ENCODE data around the gene TMEM245. TPM values are rescaled to one million over a fixed set of nuclear protein-coding genes. Genes with fewer than 3 reads are reported as not detected.

The TMEM245 gene
- total and polyA plus RNA-seq, 10 of the 15 experiments (the other 5 are each of a cell fraction or from before 2014, with no cell fraction given): 7.4 to 36.1 (median 19.0) TPM

- TF ChIP-seq ZBTB40 (IDR thresholded peaks at IDR 0.05; ENCODE audit: borderline replicate concordance): no peak
- TF ChIP-seq TCF7 (IDR thresholded peaks at IDR 0.05; ENCODE audit: borderline replicate concordance): no peak
- TF ChIP-seq, protein P1, sequence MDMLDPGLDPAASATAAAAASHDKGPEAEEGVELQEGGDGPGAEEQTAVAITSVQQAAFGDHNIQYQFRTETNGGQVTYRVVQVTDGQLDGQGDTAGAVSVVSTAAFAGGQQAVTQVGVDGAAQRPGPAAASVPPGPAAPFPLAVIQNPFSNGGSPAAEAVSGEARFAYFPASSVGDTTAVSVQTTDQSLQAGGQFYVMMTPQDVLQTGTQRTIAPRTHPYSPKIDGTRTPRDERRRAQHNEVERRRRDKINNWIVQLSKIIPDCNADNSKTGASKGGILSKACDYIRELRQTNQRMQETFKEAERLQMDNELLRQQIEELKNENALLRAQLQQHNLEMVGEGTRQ (IDR thresholded peaks at IDR 0.05; ENCODE audit: borderline replicate concordance, low read depth, low read length): no peak
- no peak for TF ChIP-seq SUZ12 (IDR thresholded peaks at IDR 0.05; ENCODE audit: unreplicated experiment)
- TF ChIP-seq SRF (IDR thresholded peaks at IDR 0.05; ENCODE audit: low read depth in 2 of 2, low read length in 2 of 2): no peak
- TF ChIP-seq, protein P2, sequence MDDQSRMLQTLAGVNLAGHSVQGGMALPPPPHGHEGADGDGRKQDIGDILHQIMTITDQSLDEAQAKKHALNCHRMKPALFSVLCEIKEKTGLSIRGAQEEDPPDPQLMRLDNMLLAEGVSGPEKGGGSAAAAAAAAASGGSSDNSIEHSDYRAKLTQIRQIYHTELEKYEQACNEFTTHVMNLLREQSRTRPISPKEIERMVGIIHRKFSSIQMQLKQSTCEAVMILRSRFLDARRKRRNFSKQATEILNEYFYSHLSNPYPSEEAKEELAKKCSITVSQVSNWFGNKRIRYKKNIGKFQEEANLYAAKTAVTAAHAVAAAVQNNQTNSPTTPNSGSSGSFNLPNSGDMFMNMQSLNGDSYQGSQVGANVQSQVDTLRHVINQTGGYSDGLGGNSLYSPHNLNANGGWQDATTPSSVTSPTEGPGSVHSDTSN (IDR thresholded peaks at IDR 0.05; ENCODE audit: insufficient replicate concordance, low read depth, low read length): no peak
- TF ChIP-seq RUNX3 (IDR thresholded peaks at IDR 0.05; ENCODE audit: low read length): peak; percentile 90
- TF ChIP-seq JUNB (IDR thresholded peaks at IDR 0.05): peak; percentile 91
- TF ChIP-seq TCF3 (IDR thresholded peaks at IDR 0.05; ENCODE audit: borderline replicate concordance, insufficient read depth, low read depth, low read length): no peak
- TF ChIP-seq MAX (IDR thresholded peaks at IDR 0.05; ENCODE audit: low read depth, low read length): no peak
- 0 out of 4 replicates have a peak, but pooled peaks of 1 of the 2 experiments have one; percentile 22 for TF ChIP-seq EP300 (IDR thresholded peaks at IDR 0.05; ENCODE audit: borderline replicate concordance in 1 of 2, control insufficient read depth in 1 of 2, low read depth in 2 of 2, low read length in 2 of 2)
- no peak for TF ChIP-seq RAD21 (IDR thresholded peaks at IDR 0.05; ENCODE audit: insufficient read depth, low read depth, low read length)
- TF ChIP-seq ZNF622 (IDR thresholded peaks at IDR 0.05): no peak
- TF ChIP-seq, protein P3, sequence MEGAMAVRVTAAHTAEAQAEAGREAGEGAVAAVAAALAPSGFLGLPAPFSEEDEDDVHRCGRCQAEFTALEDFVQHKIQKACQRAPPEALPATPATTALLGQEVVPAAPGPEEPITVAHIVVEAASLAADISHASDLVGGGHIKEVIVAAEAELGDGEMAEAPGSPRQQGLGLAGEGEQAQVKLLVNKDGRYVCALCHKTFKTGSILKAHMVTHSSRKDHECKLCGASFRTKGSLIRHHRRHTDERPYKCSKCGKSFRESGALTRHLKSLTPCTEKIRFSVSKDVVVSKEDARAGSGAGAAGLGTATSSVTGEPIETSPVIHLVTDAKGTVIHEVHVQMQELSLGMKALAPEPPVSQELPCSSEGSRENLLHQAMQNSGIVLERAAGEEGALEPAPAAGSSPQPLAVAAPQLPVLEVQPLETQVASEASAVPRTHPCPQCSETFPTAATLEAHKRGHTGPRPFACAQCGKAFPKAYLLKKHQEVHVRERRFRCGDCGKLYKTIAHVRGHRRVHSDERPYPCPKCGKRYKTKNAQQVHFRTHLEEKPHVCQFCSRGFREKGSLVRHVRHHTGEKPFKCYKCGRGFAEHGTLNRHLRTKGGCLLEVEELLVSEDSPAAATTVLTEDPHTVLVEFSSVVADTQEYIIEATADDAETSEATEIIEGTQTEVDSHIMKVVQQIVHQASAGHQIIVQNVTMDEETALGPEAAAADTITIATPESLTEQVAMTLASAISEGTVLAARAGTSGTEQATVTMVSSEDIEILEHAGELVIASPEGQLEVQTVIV (IDR thresholded peaks at IDR 0.05; ENCODE audit: borderline replicate concordance, partially characterized antibody): no peak
- TF ChIP-seq TBL1XR1 (IDR thresholded peaks at IDR 0.05; ENCODE audit: low read depth, low read length): no peak
Measured at GRCh38 chr9:109012009-109012875, 107.5 kb downstream of the TMEM245 start (continued).
